A673 (cell line): ENCODE data around the gene PI4K2B. TPM values are rescaled to one million over a fixed set of nuclear protein-coding genes. Genes with fewer than 3 reads are reported as not detected.

Experiments
- BruUV-seq: library from RNA; stranded (reverse); fragments of 400-500 nt; replicated peaks from 2 replicates; lab custom pipeline; 2021; lab: Mats Ljungman, UMichigan
- CTCF ChIA-PET: fragments of 300-600 bp; sonication (Branson Sonifier 250); formaldehyde crosslinking; loops from one replicate; lab custom pipeline; 2022; ENCODE audit warnings: antibody characterized with exemption; lab: Charles Lee
- POLR2A ChIA-PET: fragments of 300-600 bp; sonication (Branson Sonifier 250); formaldehyde crosslinking; loops from one replicate; lab custom pipeline; 2022; ENCODE audit warnings: antibody characterized with exemption; ENCODE audit not compliant: low non-redundant PET; lab: Charles Lee
- DNase-seq: peaks from one replicate; pipeline ENCODE4 v3.0.0-alpha.2; 2015; ENCODE audit warnings: low spot score
- H3K27ac ChIP-seq: fragments of 200-600 bp; sonication (generic); 2 replicates; pipeline ENCODE4 v1.5.1; 2016; ENCODE audit warnings: mixed run types, low read depth, mild to moderate bottlenecking, mixed read lengths, antibody characterized with exemption, low read length; ENCODE audit not compliant: poor library complexity, severe bottlenecking
- H3K27me3 ChIP-seq: fragments of 200-600 bp; sonication (generic); replicated peaks from 2 replicates; pipeline ENCODE4 v1.6.1; 2017; ENCODE audit warnings: mixed run types, low read depth, mild to moderate bottlenecking, mixed read lengths, antibody characterized with exemption, low read length; ENCODE audit not compliant: insufficient read depth, poor library complexity
- H3K36me3 ChIP-seq: fragments of 200-600 bp; sonication (generic); 2 replicates; pipeline ENCODE4 v1.6.1; 2016; ENCODE audit warnings: mixed run types, mild to moderate bottlenecking, mixed read lengths, antibody characterized with exemption, low read length; ENCODE audit not compliant: insufficient read depth, poor library complexity, severe bottlenecking
- H3K4me1 ChIP-seq: fragments of 200-600 bp; sonication (generic); 2 replicates; pipeline ENCODE4 v1.6.1; 2017; ENCODE audit warnings: mixed run types, mild to moderate bottlenecking, mixed read lengths, antibody characterized with exemption, low read length; ENCODE audit not compliant: insufficient read depth, poor library complexity, severe bottlenecking
- H3K4me3 ChIP-seq: fragments of 200-600 bp; sonication (generic); 2 replicates; pipeline ENCODE4 v1.5.1; 2016; ENCODE audit warnings: low read depth, mixed run types, mild to moderate bottlenecking, mixed read lengths, low read length; ENCODE audit not compliant: poor library complexity, severe bottlenecking
- H3K9me3 ChIP-seq: fragments of 200-600 bp; sonication (generic); 2 replicates; pipeline ENCODE4 v1.6.1; 2016; ENCODE audit warnings: mixed run types, low read depth, mild to moderate bottlenecking, mixed read lengths, antibody characterized with exemption, low read length; ENCODE audit not compliant: poor library complexity, severe bottlenecking
- EZH2 ChIP-seq: fragments of 200-600 bp; sonication (generic); IDR thresholded peaks from 2 replicates; pipeline ENCODE4 v1.6.1; 2017; ENCODE audit warnings: borderline replicate concordance, low read depth, mild to moderate bottlenecking, mixed read lengths, antibody characterized with exemption, low read length; ENCODE audit not compliant: poor library complexity, severe bottlenecking
- intact Hi-C: fragments of 100-400 bp; cut with micrococcal nuclease; formaldehyde crosslinking; loops from one replicate; pipeline ENCODE4 v1.10.0; 2022; ENCODE audit not compliant: unreplicated experiment
- total RNA-seq: library from RNA; stranded (reverse); gene quantifications from 2 replicates; pipeline ENCODE4 v1.2.3, GENCODE V29; 2021
- TF ChIP-seq, protein P1 (sequence below): fragments of 300-800, 200-600 bp; sonication (generic); conservative IDR thresholded peaks from 2 replicates; pipeline ENCODE4 v1.5.1; 2017; ENCODE audit warnings: low read depth, mild to moderate bottlenecking, antibody characterized with exemption, low read length, moderate library complexity, mixed read lengths

The PI4K2B gene
- total RNA-seq, 1 experiment from 2014 or later: 13.3 TPM

DNA sequence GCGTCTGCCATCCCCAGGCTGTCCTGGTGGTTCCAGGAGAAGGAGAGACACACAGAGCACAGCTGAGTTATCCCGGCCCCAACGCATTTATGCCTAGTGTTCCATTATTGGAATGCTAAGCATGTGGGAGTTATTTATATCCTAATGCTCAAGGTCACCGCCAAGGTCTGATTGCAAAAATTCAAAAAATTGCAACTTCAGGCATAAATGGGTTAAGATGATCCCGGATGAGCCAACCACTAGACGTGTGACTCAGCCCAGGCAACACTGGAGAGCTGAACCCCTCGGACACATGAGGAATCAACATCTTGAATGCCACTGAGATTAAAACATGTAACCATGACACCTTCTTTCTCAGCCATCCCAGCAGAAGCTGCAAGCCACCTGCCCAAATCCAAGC lies 74.9 kb downstream of the PI4K2B start:
- H3K4me3 ChIP-seq: no peak overlapping the region
- TF ChIP-seq, protein P1, sequence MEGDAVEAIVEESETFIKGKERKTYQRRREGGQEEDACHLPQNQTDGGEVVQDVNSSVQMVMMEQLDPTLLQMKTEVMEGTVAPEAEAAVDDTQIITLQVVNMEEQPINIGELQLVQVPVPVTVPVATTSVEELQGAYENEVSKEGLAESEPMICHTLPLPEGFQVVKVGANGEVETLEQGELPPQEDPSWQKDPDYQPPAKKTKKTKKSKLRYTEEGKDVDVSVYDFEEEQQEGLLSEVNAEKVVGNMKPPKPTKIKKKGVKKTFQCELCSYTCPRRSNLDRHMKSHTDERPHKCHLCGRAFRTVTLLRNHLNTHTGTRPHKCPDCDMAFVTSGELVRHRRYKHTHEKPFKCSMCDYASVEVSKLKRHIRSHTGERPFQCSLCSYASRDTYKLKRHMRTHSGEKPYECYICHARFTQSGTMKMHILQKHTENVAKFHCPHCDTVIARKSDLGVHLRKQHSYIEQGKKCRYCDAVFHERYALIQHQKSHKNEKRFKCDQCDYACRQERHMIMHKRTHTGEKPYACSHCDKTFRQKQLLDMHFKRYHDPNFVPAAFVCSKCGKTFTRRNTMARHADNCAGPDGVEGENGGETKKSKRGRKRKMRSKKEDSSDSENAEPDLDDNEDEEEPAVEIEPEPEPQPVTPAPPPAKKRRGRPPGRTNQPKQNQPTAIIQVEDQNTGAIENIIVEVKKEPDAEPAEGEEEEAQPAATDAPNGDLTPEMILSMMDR: no peak
- no peak for TF ChIP-seq EZH2
- H3K36me3 ChIP-seq: no peaks in the 10 kb centered on the region
- no peak overlapping the region for H3K27ac ChIP-seq
- intact Hi-C loops: no loop called here
- no peaks in the 10 kb centered on the region for H3K9me3 ChIP-seq
- ChIA-PET CTCF (no interaction called here), POLR2A (no interaction called here)
- H3K27me3 ChIP-seq: no peaks in the 10 kb centered on the region
- no peak for DNase-seq
- peaks cover 3% of the 10 kb centered on the region for H3K4me1 ChIP-seq
- no TSS peak for BruUV-seq

DNA sequence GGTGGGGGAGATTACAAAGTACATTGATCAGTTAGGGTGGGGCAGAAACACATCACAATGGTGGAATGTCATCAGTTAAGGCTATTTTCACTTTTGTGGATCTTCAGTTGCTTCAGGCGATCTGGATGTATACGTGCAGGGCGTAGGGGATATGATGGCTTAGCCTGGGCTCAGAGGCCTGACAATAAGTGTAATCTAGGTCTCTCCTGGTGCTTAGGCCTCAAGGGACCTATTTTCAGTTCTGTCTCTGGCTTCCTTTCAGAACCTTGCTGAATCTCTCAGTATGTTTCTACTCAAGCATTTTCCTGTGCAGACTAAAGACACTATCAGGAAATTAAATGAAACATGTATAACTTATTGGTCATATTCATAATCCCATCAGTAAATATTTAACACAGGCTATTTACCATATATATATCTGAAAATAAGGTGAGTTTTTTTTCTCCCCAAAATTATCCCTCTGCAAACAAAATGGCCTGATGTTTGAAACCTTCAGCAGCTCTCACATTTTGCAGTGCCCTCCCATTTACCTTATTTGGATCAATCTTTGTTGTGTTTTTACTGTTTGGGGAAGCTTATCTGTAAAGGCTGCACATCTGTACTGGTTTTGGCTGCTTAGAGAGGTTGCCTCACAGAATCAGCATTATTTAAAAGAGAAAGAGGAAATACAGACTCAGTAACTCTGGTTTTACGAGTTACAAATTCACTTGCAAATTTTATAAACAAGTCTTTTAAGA lies 76.4 kb downstream of the PI4K2B start:
- H3K4me1 ChIP-seq: peaks cover 6% of the 10 kb centered on the region
- no peaks in the 10 kb centered on the region for H3K27me3 ChIP-seq
- intact Hi-C loops: loop anchor here (5.0 kb wide), 1 partner anchor 78 kb away; the partner anchor contains the start of gene PI4K2B
- BruUV-seq: no TSS peak
- no peaks in the 10 kb centered on the region for H3K9me3 ChIP-seq
- ChIA-PET POLR2A (no interaction called here), CTCF (no interaction called here)
- peaks cover 4% of the 10 kb centered on the region for H3K36me3 ChIP-seq
- DNase-seq: no peak
- no peak for TF ChIP-seq EZH2
- TF ChIP-seq, protein P1: no peak
- no peak overlapping the region for H3K4me3 ChIP-seq
- no peak overlapping the region for H3K27ac ChIP-seq

DNA sequence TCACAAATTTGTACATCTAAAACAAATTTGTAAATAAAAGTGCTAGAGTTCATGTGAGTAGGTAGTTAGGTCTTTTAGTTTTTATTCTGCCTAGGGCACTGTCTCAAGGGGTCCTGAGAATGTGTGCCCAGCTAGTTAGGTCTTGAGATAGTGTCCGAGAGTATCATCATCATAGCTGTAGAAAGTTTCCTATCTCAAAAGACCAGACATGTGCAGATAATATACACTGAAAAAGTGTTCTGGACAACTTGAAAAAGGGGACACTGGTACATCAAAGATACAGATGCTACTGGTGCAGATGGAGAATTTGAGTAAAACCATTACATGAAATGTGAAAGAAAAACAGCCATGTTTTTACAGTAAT lies 77.0 kb downstream of the PI4K2B start:
- Histone ChIP-seq H3K4me1 (peaks cover 6% of the 10 kb centered on the region), H3K4me3 (no peak overlapping the region), H3K27ac (no peak overlapping the region), H3K36me3 (peaks cover 4% of the 10 kb centered on the region), H3K27me3 (no peaks in the 10 kb centered on the region), H3K9me3 (no peaks in the 10 kb centered on the region)
- CTCF ChIA-PET: no interaction called here
- TF ChIP-seq, protein P1: no peak
- no peak for TF ChIP-seq EZH2
- no TSS peak for BruUV-seq
- POLR2A ChIA-PET: no interaction called here
- intact Hi-C loops: loop anchor here (5.0 kb wide), 1 partner anchor 78 kb away; the partner anchor contains the start of gene PI4K2B
- no peak for DNase-seq
